ENCODE data around the gene PACS1.
"Not testable (repeated sequence)": the region's sequence is repeated elsewhere in the genome, so short reads cannot be mapped to it uniquely, and the experiment has no call there.

Gene PACS1

GRCh38 chr11:66069715-66070603 is at the start of gene PACS1:
TSS of gene PACS1 (plus strand) at chr11:66070272. CDS start at chr11:66070487, 215 bp downstream.
- in situ Hi-C loops (cut with MboI; ENCODE audit: low sequenced_read_pairs): no loop called here

DNA sequence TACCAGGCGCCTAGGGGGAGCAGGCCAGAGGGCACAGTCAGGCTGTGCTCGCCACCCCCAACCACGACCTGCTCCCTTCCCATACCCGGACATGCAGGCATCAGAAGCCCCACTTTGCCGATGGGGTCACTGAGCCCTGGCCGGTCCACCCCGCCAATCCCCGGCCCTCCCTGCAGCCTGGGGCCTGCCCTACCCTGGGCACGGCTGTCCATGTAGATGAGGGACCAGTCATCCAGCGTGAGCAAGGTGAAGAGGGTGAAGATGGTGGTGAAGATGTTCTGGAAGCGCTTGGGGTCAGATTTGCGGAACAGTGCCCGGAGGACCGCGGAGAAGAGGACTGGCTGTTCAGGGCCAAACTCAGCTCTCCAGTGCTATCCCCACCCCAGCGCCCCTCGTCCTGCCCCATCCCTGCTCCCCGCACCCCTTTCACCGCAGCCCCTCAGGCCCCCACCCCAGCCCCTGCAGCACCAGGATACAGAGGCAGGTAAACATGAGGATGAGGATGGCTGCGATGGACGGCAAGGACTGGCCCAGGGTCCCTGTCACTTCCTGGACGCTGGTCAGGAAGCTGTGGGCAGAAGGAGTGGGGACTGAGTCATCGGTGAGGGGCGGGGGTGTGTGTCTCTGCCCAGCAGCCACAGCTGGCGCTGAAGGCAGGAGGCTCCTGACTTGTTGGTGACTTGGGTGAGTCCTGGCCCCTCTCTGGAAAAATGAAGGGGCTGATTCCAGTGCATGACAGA is 49.3 kb upstream of the PACS1 start:
- in situ Hi-C loops (cut with MboI; ENCODE audit: low sequenced_read_pairs): no loop called here

DNA sequence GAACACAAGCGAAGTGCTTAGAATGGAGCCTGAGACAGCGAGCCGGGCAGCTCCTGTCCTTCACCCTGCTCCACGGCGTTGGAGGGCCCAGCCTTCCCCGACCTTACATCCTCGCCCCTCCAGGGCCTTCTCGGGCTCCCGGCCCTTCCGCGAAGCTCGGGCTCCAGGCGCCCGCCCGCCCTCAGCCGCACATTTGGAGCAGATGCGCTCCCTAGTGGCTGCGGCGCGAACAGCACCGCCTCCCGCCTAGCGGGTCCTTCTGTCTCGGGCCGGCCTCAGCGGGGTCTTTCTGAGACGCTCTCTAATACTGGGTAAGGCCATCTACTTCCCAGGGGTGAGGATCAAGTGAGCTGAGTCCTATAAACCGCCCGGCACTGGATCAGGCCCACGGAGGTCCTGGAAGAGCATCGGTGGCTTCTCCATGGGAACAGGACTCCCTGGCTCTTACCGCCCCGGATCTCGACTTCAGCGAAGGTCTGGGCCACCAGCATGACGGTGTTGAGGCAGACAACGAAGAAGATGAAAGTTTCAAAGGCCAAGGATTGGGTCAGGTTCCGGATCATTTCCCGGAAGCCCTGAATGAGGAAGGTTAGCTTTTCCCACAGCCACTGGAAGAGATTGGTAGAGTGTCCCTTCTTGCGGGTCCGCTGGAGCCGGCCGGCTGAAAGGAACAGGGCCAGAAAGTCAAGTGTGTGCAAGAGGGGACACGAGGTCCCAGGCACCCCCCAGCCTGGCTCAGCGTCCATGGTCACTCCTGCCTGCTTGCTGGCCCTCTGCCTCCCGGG is 47.5 kb upstream of the PACS1 start:
- in situ Hi-C loops (cut with MboI; ENCODE audit: low sequenced_read_pairs): no loop called here

DNA sequence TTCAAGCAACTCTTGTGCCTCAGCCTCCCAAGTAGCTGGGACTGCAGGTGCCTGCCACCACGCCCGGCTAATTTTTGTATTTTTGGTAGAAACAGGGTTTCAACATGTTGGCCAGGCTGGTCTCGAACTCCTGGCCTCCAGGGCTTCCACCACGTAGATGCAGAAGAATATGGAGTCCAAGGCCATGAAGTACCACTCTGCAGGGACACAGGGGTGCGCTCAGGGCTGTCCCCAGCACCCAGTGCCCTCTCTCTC is 47.0 kb upstream of the PACS1 start:
- in situ Hi-C loops (cut with MboI; ENCODE audit: low sequenced_read_pairs): not testable (repeated sequence)

DNA sequence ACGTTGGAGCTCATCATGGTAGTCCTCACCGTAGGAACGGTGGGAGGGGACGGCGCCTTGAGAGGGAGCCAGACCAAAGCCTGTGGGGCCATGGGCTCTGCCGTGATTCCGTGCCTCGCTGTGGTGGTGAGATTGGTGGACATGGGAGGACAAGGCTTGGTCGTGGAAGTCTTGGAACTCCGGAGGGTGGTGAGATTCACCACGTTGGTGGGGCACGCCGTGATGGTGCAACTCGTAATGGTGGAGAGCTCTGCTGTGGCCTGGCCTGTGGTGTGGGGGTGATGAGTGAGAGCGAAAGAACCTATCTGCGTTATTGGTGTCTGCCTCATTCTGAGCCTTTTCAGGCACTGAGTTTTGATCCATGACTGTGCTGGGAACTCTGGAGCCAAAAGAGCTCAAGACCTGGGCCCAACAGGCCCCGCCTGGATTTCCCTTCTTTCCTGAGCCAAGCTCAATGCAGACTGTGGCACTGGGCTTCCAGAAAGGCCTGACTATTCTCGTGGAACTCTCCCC is 44.0 kb upstream of the PACS1 start, which contains the start of gene CATSPER1:
TSS of gene CATSPER1 (minus strand) at position 463 of the 513 bp plus-strand sequence. CDS start at position 363, 100 bp downstream.
- in situ Hi-C loops (cut with MboI; ENCODE audit: low sequenced_read_pairs): no loop called here

- in situ Hi-C loops (cut with MboI; ENCODE audit: low sequenced_read_pairs): no loop called here
These were observed 36.9 kb upstream of the PACS1 start for GRCh38 chr11:66032957-66033735.

DNA sequence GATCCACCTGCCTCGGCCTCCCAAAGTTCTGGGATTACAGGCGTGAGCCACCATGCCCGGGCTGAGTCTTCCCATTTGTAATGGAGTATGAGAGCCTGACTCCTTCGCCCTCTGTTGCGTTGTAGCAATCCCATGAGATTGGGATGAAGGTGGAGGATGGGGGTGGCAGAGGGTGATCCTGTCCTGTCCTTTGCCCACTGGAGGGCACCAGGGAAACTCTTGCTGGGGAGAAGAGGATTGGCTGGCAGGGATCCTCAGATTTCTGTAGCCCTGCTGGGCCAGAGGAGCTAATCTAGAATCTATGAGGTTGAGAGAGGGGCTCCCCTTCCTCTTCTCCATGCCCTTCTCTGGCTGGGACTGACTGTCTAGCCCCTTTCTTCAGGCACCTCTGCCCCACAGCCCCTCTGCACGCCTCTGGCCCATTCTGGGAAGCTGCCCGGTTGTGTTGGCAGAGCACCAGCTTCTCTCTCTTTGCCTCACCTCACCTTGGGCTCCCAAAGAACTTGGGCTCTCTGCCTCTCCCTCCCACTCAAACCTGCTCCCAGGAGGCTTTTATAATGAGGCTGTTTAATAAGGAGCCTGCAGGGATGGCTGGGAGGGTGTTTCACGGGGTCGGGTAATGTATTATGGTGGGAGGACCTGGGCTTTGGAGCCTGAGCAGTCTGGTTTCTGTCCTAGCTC is 34.3 kb upstream of the PACS1 start:
- in situ Hi-C loops (cut with MboI; ENCODE audit: low sequenced_read_pairs): no loop called here

- in situ Hi-C loops (cut with MboI; ENCODE audit: low sequenced_read_pairs): no loop called here
These were observed 33.8 kb upstream of the PACS1 start for GRCh38 chr11:66036334-66036710.

DNA sequence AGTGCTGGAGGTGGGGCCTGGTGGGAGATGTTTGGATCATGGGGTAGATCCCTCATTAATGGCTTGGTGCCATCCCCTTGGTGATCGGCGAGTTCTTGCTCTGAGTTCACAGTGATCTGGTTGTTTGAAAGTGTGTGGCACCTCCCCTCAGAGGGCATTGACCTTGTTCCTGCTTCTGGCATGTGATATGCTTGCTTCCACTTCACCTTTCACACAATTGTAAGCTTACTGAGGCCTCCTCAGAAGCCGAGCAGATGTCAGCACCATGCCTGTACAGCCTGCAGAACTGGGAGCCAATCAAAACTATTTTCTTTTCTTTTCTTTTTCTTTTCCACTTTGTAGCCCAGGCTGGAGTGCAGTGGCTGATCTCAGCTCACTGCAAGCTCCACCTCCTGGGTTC is 32.7 kb upstream of the PACS1 start:
- in situ Hi-C loops (cut with MboI; ENCODE audit: low sequenced_read_pairs): no loop called here

- in situ Hi-C loops (cut with MboI; ENCODE audit: low sequenced_read_pairs): no loop called here
These were observed 30.3 kb upstream of the PACS1 start for GRCh38 chr11:66039765-66040164.

GRCh38 chr11:66042227-66042995 is 27.7 kb upstream of the PACS1 start:
- in situ Hi-C loops (cut with MboI; ENCODE audit: low sequenced_read_pairs): no loop called here

DNA sequence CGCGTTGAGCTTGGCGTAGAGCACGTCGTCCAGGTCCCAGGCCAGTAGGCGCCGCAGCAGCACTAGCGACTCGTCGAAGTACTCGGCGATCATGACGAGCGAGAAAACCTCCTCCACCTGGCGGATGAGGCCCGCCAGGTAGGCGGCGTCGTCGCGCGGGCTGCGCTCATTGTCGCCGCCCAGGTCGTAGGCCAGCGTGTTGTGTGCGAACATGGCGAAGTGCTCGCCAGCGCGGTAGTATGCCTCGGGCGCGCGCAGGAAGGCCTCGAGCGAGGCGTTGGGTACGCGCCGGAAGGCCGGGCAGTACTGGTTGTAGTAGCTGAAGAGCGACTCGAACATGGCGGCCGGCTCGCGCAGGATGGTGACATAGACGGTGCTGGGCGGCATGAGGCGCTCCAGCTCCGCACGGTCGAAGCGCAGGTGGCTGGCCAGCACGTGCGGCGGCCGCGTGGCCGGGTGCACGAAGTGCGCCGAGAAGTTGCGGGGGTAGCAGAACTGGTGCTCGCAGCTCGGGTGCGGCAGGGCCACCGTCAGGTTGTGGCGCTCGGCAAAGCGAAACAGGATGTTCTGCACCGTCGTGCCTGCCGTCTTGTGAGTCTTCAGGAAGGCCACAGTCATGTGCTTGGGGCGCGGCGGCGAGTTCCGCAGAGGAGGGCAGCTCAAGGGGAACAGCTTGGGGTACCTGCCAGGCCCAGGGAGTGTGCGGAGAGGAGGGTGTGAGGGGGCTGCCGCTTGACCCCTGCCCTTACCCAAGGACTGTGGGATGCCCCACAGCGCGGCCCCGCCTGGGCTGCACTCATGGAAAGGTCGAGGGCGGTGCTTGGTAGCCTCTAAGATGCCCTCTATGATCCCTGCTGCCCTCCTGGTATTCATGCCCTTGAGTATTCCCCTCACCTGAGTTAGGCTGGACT is 26.8 kb upstream of the PACS1 start:
- in situ Hi-C loops (cut with MboI; ENCODE audit: low sequenced_read_pairs): no loop called here

- in situ Hi-C loops (cut with MboI; ENCODE audit: low sequenced_read_pairs): no loop called here
These were observed 25.3 kb upstream of the PACS1 start for GRCh38 chr11:66044757-66045156.

DNA sequence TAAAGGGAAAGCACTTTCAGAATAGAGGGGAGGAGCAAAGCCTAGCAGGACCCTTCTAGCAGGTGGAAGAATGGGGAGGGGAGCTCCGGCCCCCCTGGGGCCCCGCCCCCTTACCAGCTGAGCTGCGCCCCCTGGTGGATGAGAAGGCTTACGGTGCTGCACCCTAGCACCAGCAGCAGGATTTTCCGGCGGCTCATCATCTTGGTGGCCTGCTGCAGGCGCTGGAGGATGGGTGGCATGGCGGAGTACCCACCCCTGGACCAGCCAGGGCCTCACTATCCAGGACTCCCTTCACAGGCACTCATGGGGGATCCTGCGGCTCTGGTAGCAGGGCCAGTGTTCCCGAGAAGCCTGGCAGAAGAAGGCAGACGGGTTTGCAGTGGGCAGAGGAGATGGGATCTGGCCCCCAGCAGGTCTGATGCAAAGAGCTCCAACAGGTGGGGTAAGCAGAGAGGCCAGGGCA is 24.9 kb upstream of the PACS1 start:
- in situ Hi-C loops (cut with MboI; ENCODE audit: low sequenced_read_pairs): no loop called here

GRCh38 chr11:66046901-66047300 is 23.2 kb upstream of the PACS1 start:
- in situ Hi-C loops (cut with MboI; ENCODE audit: low sequenced_read_pairs): no loop called here

DNA sequence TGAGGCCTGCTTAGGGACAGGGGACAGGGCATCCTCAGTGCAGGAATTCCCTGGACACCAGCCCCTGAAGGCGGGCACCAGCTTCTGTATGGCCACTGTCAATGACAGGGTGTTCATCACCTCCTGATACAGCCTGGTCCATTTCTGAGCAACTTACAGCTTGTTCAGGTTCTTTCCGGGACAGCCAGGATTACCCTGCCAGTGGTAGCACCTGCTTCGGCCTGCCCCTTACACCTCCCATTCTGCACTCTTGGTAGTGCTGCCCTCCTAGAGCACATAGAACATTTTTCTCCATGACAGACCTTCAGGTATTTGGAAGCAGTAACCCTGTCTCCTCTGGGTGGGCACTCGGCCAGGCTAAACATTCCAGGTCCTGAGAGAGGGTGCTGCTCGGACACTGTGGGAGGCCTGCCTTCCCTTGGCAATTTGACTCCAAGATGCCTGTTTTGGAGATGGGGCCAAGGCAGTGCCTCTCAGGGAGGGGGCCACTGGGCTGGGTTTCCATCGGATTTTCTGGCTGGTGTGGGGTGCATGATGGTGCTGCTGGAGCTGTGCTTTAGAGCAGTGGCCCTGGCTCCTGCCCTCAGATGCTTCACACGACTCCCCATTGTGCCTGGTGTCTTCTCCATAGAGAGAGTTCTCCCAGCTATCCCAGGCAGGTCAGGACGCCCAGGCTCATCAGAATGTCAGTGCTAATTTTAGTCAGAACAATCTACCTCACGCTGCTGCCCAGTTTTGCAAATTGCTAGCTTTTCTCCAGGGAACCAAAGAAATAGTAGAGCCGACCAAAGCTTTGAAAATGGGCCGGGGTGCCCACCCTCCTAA is 22.3 kb upstream of the PACS1 start:
- in situ Hi-C loops (cut with MboI; ENCODE audit: low sequenced_read_pairs): no loop called here
